Measurements from ENCODE around the gene TES. TPM values are rescaled to one million over a fixed set of nuclear protein-coding genes. Genes with fewer than 3 reads are reported as not detected.

TES gene
- total and polyA plus RNA-seq, 2 of the 13 experiments (the other 11 are each of a cell fraction or from before 2014, with no cell fraction given), result 21.6 to 23.0 TPM

DNA sequence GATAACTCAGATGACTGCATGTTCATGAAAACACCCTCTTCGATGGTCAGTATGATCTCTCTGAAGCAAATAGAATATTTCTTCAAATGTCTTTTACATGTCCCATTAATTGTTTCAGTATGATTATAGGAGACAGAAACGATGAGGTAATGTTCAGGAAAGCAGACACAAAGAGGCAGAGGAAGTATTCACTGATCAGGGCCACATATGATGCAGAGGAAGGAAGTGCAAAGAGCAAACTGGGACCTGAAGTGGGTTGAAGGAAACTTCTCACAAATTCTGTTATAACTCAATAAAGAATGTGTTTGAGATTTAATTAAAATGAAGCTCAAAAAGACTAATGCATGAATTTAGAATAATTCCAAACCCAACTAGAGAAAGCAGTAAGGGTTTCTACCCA, 70.5 kb downstream of the TES start:
- Histone ChIP-seq H3K4me3 (replicated peaks in 1 of 3; ENCODE audit: insufficient read depth in 1 of 3, low read depth in 2 of 3, low read length in 3 of 3) (no peak overlapping the region), H4K20me1 (ENCODE audit: insufficient read depth, low read length) (no peaks in the 10 kb centered on the region), H3K4me2 (ENCODE audit: low read depth, low read length) (no peak overlapping the region), H3K9ac (ENCODE audit: insufficient read depth, low read depth, low read length) (no peak overlapping the region), H3K36me3 (replicated peaks in 1 of 2; ENCODE audit: control insufficient read depth in 1 of 2, insufficient read depth in 2 of 2, low read length in 2 of 2) (no peaks in the 10 kb centered on the region), H3K9me3 (ENCODE audit: low read length) (no peaks in the 10 kb centered on the region), H2AFZ (ENCODE audit: low read length) (no peak overlapping the region), H3K27ac (ENCODE audit: extremely low read length, insufficient read depth, low read length) (no peak overlapping the region), H3K27me3 (ENCODE audit: control insufficient read depth in 1 of 2, insufficient read depth in 2 of 2, low read length in 2 of 2) (no peaks in the 10 kb centered on the region), H3K79me2 (ENCODE audit: insufficient read depth, low read length) (no peaks in the 10 kb centered on the region), H3K4me1 (ENCODE audit: insufficient read depth, low read length) (no peaks in the 10 kb centered on the region)
- ChIA-PET CTCF (ENCODE audit: low intra/inter-chr PET ratio, low total read pairs) (no interaction called here), POLR2A (no interaction called here)
- TF ChIP-seq ZNF724P (CRISPR knock-in tag; IDR thresholded peaks at IDR 0.05; ENCODE audit: borderline replicate concordance), result no peak
- TF ChIP-seq, protein P1, sequence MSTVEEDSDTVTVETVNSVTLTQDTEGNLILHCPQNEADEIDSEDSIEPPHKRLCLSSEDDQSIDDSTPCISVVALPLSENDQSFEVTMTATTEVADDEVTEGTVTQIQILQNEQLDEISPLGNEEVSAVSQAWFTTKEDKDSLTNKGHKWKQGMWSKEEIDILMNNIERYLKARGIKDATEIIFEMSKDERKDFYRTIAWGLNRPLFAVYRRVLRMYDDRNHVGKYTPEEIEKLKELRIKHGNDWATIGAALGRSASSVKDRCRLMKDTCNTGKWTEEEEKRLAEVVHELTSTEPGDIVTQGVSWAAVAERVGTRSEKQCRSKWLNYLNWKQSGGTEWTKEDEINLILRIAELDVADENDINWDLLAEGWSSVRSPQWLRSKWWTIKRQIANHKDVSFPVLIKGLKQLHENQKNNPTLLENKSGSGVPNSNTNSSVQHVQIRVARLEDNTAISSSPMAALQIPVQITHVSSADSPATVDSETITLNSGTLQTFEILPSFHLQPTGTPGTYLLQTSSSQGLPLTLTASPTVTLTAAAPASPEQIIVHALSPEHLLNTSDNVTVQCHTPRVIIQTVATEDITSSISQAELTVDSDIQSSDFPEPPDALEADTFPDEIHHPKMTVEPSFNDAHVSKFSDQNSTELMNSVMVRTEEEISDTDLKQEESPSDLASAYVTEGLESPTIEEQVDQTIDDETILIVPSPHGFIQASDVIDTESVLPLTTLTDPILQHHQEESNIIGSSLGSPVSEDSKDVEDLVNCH (CRISPR knock-in tag; IDR thresholded peaks at IDR 0.05), result no peak
- TF ChIP-seq GATAD2A (CRISPR knock-in tag; IDR thresholded peaks at IDR 0.05), result no peak
- TF ChIP-seq HOXA5 (CRISPR knock-in tag; IDR thresholded peaks at IDR 0.05), result no peak
- TF ChIP-seq, protein P2, sequence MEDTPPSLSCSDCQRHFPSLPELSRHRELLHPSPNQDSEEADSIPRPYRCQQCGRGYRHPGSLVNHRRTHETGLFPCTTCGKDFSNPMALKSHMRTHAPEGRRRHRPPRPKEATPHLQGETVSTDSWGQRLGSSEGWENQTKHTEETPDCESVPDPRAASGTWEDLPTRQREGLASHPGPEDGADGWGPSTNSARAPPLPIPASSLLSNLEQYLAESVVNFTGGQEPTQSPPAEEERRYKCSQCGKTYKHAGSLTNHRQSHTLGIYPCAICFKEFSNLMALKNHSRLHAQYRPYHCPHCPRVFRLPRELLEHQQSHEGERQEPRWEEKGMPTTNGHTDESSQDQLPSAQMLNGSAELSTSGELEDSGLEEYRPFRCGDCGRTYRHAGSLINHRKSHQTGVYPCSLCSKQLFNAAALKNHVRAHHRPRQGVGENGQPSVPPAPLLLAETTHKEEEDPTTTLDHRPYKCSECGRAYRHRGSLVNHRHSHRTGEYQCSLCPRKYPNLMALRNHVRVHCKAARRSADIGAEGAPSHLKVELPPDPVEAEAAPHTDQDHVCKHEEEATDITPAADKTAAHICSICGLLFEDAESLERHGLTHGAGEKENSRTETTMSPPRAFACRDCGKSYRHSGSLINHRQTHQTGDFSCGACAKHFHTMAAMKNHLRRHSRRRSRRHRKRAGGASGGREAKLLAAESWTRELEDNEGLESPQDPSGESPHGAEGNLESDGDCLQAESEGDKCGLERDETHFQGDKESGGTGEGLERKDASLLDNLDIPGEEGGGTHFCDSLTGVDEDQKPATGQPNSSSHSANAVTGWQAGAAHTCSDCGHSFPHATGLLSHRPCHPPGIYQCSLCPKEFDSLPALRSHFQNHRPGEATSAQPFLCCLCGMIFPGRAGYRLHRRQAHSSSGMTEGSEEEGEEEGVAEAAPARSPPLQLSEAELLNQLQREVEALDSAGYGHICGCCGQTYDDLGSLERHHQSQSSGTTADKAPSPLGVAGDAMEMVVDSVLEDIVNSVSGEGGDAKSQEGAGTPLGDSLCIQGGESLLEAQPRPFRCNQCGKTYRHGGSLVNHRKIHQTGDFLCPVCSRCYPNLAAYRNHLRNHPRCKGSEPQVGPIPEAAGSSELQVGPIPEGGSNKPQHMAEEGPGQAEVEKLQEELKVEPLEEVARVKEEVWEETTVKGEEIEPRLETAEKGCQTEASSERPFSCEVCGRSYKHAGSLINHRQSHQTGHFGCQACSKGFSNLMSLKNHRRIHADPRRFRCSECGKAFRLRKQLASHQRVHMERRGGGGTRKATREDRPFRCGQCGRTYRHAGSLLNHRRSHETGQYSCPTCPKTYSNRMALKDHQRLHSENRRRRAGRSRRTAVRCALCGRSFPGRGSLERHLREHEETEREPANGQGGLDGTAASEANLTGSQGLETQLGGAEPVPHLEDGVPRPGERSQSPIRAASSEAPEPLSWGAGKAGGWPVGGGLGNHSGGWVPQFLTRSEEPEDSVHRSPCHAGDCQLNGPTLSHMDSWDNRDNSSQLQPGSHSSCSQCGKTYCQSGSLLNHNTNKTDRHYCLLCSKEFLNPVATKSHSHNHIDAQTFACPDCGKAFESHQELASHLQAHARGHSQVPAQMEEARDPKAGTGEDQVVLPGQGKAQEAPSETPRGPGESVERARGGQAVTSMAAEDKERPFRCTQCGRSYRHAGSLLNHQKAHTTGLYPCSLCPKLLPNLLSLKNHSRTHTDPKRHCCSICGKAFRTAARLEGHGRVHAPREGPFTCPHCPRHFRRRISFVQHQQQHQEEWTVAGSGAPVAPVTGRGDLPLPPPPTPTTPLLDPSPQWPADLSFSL (CRISPR knock-in tag; IDR thresholded peaks at IDR 0.05), result no peak
- TF ChIP-seq HNRNPLL (IDR thresholded peaks at IDR 0.05; ENCODE audit: low read depth, low read length, poor library complexity, severe bottlenecking), result no peak
- no peak for TF ChIP-seq ATAD3A (CRISPR knock-in tag; IDR thresholded peaks at IDR 0.05)
- TF ChIP-seq, protein P3, sequence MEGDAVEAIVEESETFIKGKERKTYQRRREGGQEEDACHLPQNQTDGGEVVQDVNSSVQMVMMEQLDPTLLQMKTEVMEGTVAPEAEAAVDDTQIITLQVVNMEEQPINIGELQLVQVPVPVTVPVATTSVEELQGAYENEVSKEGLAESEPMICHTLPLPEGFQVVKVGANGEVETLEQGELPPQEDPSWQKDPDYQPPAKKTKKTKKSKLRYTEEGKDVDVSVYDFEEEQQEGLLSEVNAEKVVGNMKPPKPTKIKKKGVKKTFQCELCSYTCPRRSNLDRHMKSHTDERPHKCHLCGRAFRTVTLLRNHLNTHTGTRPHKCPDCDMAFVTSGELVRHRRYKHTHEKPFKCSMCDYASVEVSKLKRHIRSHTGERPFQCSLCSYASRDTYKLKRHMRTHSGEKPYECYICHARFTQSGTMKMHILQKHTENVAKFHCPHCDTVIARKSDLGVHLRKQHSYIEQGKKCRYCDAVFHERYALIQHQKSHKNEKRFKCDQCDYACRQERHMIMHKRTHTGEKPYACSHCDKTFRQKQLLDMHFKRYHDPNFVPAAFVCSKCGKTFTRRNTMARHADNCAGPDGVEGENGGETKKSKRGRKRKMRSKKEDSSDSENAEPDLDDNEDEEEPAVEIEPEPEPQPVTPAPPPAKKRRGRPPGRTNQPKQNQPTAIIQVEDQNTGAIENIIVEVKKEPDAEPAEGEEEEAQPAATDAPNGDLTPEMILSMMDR (CRISPR knock-in tag; IDR thresholded peaks at IDR 0.05), result no peak
- in situ Hi-C loops (cut with HindIII; ENCODE audit: extremely low pct_ligation_motif_present, low pct_unique_long_range_greater_than_20kb) (no loop called here), intact Hi-C loops (cut with micrococcal nuclease; ENCODE audit: unreplicated experiment) (no loop called here)
- no TSS peak for BruUV-seq (replicated peaks)
- ATAC-seq (no peak), DNase-seq (ENCODE audit: low spot score) (no peak), FAIRE-seq (no peak)
- 17% methylated on average over 2 of the region's 2 CpGs for WGBS (ENCODE audit: low lambda C conversion rate)

Measured in HepG2 (cell line).